Epidermal melanocyte (primary cell): ENCODE data around the gene UBALD2.

Source experiments
- DNase-seq: peaks from one replicate; pipeline ENCODE4 v3.0.0; 2011; ENCODE audit warnings: low spot score; ENCODE audit not compliant: insufficient read length

UBALD2 gene

DNA sequence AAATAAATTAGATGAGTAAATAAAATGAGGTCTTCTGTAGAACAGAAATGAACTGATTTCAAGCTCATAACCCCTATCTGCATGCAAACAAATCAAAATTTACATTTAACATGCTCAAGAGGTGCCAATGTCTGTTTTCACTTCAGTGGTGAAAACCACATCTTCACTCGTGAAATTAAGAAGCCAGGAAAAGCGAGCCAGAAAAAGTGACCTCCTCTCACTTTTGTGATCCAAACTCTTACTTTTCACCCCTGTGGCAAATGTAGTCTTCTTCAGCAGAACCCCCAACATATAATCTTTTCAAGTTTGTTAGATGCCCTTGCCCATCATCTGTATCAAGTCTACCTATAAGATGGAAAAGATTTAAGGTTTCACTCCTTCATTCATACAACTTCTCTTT, 52.4 kb downstream of the UBALD2 start:
- DNase-seq, result no peak

- no peak for DNase-seq
Measured at GRCh38 chr17:76318586-76318985, 53.4 kb downstream of the UBALD2 start.
